ENCODE data around the gene DPAGT1.

DPAGT1 gene

GRCh38 chr11:119101759-119102423 is at the start of gene DPAGT1:
DPAGT1 (minus strand) TSS chr11:119101853; CDS start chr11:119101655, 198 bp downstream.
- no peaks in the 10 kb centered on the region for H4K20me1 ChIP-seq (ENCODE audit: insufficient read depth, low read length)
- H3K27me3 ChIP-seq (ENCODE audit: insufficient read depth, low read length, poor library complexity) = no peaks in the 10 kb centered on the region
- H3K9me3 ChIP-seq (ENCODE audit: insufficient read depth, low read length, severe bottlenecking) = no peaks in the 10 kb centered on the region
- H3K4me2 ChIP-seq (ENCODE audit: insufficient read depth, low read length) = peak within 1 kb of the TSS; percentile 90
- H3K9ac ChIP-seq (ENCODE audit: low read depth, low read length) = peak within 1 kb of the TSS; percentile 78
- peaks cover 46% of the 10 kb centered on the region for H3K4me1 ChIP-seq (ENCODE audit: insufficient read depth, low read length)
- H3K79me2 ChIP-seq (ENCODE audit: insufficient read depth, low read length) = peaks cover 37% of the 10 kb centered on the region
- peak within 1 kb of the TSS; percentile 90 for H3K27ac ChIP-seq (ENCODE audit: low read length)
- DNase-seq = peak; percentile 90
- peaks cover 26% of the 10 kb centered on the region for H3K36me3 ChIP-seq (ENCODE audit: insufficient read depth, low read length)
- H2AFZ ChIP-seq (ENCODE audit: low read depth, low read length) = peak within 1 kb of the TSS; percentile 83
- ATAC-seq (ENCODE audit: insufficient read depth, low read depth) = peak; percentile 87
- peak within 1 kb of the TSS; percentile 71 to 77 for H3K4me3 ChIP-seq (ENCODE audit: low read depth in 1 of 2, low read length in 2 of 2)
- no peak for TF ChIP-seq CTCF (IDR thresholded peaks at IDR 0.05; ENCODE audit: borderline replicate concordance, extremely low read depth, low read length, poor library complexity, severe bottlenecking)
- no peak for TF ChIP-seq EZH2 (IDR thresholded peaks at IDR 0.05; ENCODE audit: borderline replicate concordance, low read depth, low read length, severe bottlenecking)

GRCh38 chr11:119149786-119150275 is 48.2 kb upstream of the DPAGT1 start:
- Histone ChIP-seq H3K9me3 (ENCODE audit: insufficient read depth, low read length, severe bottlenecking) (no peaks in the 10 kb centered on the region), H3K27ac (ENCODE audit: low read length) (no peak overlapping the region), H4K20me1 (ENCODE audit: insufficient read depth, low read length) (peaks cover 8% of the 10 kb centered on the region; the same call in 1 of the 2 replicates), H3K9ac (ENCODE audit: low read depth, low read length) (no peak overlapping the region), H2AFZ (ENCODE audit: low read depth, low read length) (no peak overlapping the region), H3K27me3 (ENCODE audit: insufficient read depth, low read length, poor library complexity) (peaks cover 60% of the 10 kb centered on the region), H3K79me2 (ENCODE audit: insufficient read depth, low read length) (no peaks in the 10 kb centered on the region), H3K4me1 (ENCODE audit: insufficient read depth, low read length) (peaks cover 19% of the 10 kb centered on the region), H3K4me2 (ENCODE audit: insufficient read depth, low read length) (0 out of 2 replicates have a peak overlapping the region, but pooled peaks have one; percentile 85), H3K36me3 (ENCODE audit: insufficient read depth, low read length) (no peaks in the 10 kb centered on the region), H3K4me3 (ENCODE audit: low read depth in 1 of 2, low read length in 2 of 2) (no peak overlapping the region)
- no peak for DNase-seq
- no peak for ATAC-seq (ENCODE audit: insufficient read depth, low read depth)
- TF ChIP-seq CTCF (IDR thresholded peaks at IDR 0.05; ENCODE audit: borderline replicate concordance, extremely low read depth, low read length, poor library complexity, severe bottlenecking) = no peak
- no peak for TF ChIP-seq EZH2 (IDR thresholded peaks at IDR 0.05; ENCODE audit: borderline replicate concordance, low read depth, low read length, severe bottlenecking)

- Histone ChIP-seq H2AFZ (ENCODE audit: low read depth, low read length) (peak within 1 kb of the TSS; percentile 80), H3K79me2 (ENCODE audit: insufficient read depth, low read length) (no peaks in the 10 kb centered on the region), H3K4me1 (ENCODE audit: insufficient read depth, low read length) (peaks cover 19% of the 10 kb centered on the region), H4K20me1 (ENCODE audit: insufficient read depth, low read length) (peaks cover 8% of the 10 kb centered on the region; the same call in 1 of the 2 replicates), H3K27ac (ENCODE audit: low read length) (no peak within 1 kb of the TSS), H3K4me2 (ENCODE audit: insufficient read depth, low read length) (peak within 1 kb of the TSS; percentile 85), H3K9ac (ENCODE audit: low read depth, low read length) (peak within 1 kb of the TSS; percentile 49), H3K4me3 (ENCODE audit: low read depth in 1 of 2, low read length in 2 of 2) (peak within 1 kb of the TSS; percentile 13 to 59; a peak in 3 of 4 replicates), H3K9me3 (ENCODE audit: insufficient read depth, low read length, severe bottlenecking) (no peaks in the 10 kb centered on the region), H3K36me3 (ENCODE audit: insufficient read depth, low read length) (no peaks in the 10 kb centered on the region), H3K27me3 (ENCODE audit: insufficient read depth, low read length, poor library complexity) (peaks cover 60% of the 10 kb centered on the region)
- TF ChIP-seq EZH2 (IDR thresholded peaks at IDR 0.05; ENCODE audit: borderline replicate concordance, low read depth, low read length, severe bottlenecking) (no peak), CTCF (IDR thresholded peaks at IDR 0.05; ENCODE audit: borderline replicate concordance, extremely low read depth, low read length, poor library complexity, severe bottlenecking) (no peak)
- peak; percentile 26 for DNase-seq
- ATAC-seq (ENCODE audit: insufficient read depth, low read depth) = peak; percentile 64
Observed at GRCh38 chr11:119149018-119149785, 47.5 kb upstream of the DPAGT1 start, which contains the start of gene ABCG4. ABCG4 (plus strand) TSS chr11:119149052; CDS start chr11:119149966, 914 bp downstream.

All from DND-41 (cell line).